OCI-LY1 (cell line): ENCODE data around the gene C16orf90.

ENCODE experiments used
- CTCF ChIP-seq: fragments of 200-600 bp; sonication (generic), shearing (Covaris generic); IDR thresholded peaks from 2 replicates; pipeline ENCODE4 v1.5.1; 2017; ENCODE audit warnings: mild to moderate bottlenecking, antibody characterized with exemption, low read length, moderate library complexity, mixed read lengths
- EZH2 ChIP-seq: fragments of 200-600 bp; sonication (generic), shearing (Covaris generic); IDR thresholded peaks from 2 replicates; pipeline ENCODE4 v1.8.0; 2017; ENCODE audit warnings: borderline replicate concordance, mixed run types, mild to moderate bottlenecking, antibody characterized with exemption, low read length, moderate library complexity, mixed read lengths

- TF ChIP-seq CTCF (no peak), EZH2 (no peak)
These were observed 23.1 kb upstream of the C16orf90 start for GRCh38 chr16:3518292-3518985.
